GM06990 (cell line): ENCODE results near the gene ZBTB11.
A peak's percentile ranks its signal among the peaks of the same experiment; 100 is the strongest.
"Not testable (repeated sequence)": the region's sequence is repeated elsewhere in the genome, so short reads cannot be mapped to it uniquely, and the experiment has no call there.

ENCODE experiments used
- DNase-seq: peaks from one replicate; pipeline ENCODE4 v3.0.0-alpha.2; 2011; ENCODE audit not compliant: insufficient read length; ENCODE audit errors: extremely low read depth
- H3K27me3 ChIP-seq: replicated peaks from 2 replicates; pipeline ENCODE4 v1.6.0; 2011; ENCODE audit warnings: low read length; ENCODE audit not compliant: control insufficient read depth, insufficient read depth
- H3K36me3 ChIP-seq: 2 replicates; pipeline ENCODE4 v1.5.1; 2011; ENCODE audit warnings: low read length; ENCODE audit not compliant: control insufficient read depth, insufficient read depth
- H3K4me3 ChIP-seq: replicated peaks from 2 replicates; pipeline ENCODE4 v1.5.1; 2011; ENCODE audit warnings: low read depth, mild to moderate bottlenecking, control low read depth, low read length
- CTCF ChIP-seq: IDR thresholded peaks from 2 replicates; pipeline ENCODE4 v1.5.1; 2011; ENCODE audit warnings: low read length, control low read depth, mild to moderate bottlenecking, inconsistent platforms; ENCODE audit not compliant: insufficient read depth, poor library complexity, severe bottlenecking

ZBTB11 gene

DNA sequence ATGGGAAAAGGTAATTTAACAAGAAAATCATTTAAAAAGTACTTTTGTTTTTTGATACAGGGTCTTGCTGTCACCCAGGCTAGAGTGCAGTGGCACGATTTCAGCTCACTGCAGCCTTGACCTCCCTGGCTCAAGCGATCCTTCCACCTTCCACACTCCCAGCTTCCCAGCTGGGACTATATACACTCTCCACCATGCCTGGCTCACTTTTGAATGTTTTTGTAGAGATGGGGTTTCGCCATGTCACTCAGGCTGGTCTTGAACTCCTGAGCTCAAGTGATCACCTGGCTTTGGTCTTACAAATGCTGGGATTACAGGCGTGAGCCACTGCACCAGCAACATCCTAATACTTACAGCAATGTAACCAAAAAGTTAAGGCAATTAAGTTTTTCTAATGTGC is 3.5 kb upstream of the ZBTB11 start:
- Histone ChIP-seq H3K27me3 (no peaks in the 10 kb centered on the region), H3K36me3 (peaks cover 11% of the 10 kb centered on the region), H3K4me3 (no peak overlapping the region)
- DNase-seq: no peak
- TF ChIP-seq CTCF: no peak

GRCh38 chr3:101678837-101679236 is 1.9 kb upstream of the ZBTB11 start:
- not testable (repeated sequence) for H3K4me3 ChIP-seq, H3K27me3 ChIP-seq, DNase-seq
- H3K36me3 ChIP-seq: peaks cover 11% of the 10 kb centered on the region

GRCh38 chr3:101677436-101678286 is 729 bp upstream of the ZBTB11 start:
- DNase-seq: peak; percentile 43
- Histone ChIP-seq H3K4me3 (peak overlapping the region; percentile 61), H3K36me3 (peaks cover 10% of the 10 kb centered on the region), H3K27me3 (no peaks in the 10 kb centered on the region)
- TF ChIP-seq CTCF: no peak

DNA sequence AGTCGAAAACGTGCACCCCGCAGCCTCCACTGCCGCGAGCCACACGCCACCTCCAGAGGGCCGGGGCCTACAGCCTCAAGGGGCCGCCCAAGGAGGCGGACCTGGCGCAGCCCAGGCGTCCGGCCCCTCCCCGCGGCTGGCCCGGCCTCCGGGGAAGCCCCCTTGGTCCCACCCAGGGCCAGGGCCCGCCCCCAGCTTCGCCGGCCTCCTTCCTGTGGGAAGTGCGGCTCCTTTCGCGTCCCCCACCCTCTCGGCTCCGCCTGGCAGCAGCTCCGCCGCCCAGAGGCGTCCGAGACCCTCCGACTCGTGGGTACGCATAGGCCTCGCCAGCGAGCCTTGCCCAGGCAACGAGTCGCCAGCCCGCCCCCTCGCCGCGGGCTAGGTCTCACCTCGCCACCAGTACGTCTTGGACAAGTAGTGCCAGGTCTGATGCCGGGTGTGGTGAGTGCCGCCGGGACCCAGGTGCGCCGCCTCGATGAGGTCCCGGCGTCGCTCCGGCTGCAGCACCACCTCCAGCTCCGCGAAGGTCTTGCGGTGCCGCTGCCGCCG is 642 bp downstream of the ZBTB11 start:
- TF ChIP-seq CTCF: no peak
- Histone ChIP-seq H3K36me3 (peaks cover 2% of the 10 kb centered on the region), H3K27me3 (no peaks in the 10 kb centered on the region), H3K4me3 (peak overlapping the region; percentile 97)
- DNase-seq: peak; percentile 97

DNA sequence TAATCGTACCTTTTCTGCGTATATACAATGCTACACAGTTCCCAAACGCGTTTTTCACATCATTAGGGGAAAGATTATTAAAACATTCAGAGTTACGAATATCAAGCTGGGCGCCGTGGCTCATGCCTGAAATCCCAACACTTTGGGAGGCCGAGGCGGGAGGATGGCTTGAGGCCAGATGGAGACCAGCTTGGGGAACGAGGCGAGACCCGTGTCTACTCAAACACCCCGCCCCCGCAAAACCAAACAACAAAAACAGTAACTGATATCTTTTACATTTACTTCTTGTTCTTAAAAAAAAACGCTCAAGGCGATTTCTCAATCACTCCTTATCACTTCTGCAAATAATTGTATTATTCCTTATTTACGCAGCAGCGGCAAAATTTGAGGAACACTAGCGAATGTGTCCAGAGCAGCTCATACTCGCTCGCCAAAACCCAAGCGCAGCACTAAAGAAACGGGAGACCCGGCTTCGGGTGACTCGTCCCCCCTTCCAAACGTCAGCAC is 1.2 kb downstream of the ZBTB11 start:
- no peaks in the 10 kb centered on the region for H3K27me3 ChIP-seq
- H3K36me3 ChIP-seq: peaks cover 1% of the 10 kb centered on the region
- peak overlapping the region; percentile 97 for H3K4me3 ChIP-seq
- DNase-seq: no peak
- no peak for TF ChIP-seq CTCF

DNA sequence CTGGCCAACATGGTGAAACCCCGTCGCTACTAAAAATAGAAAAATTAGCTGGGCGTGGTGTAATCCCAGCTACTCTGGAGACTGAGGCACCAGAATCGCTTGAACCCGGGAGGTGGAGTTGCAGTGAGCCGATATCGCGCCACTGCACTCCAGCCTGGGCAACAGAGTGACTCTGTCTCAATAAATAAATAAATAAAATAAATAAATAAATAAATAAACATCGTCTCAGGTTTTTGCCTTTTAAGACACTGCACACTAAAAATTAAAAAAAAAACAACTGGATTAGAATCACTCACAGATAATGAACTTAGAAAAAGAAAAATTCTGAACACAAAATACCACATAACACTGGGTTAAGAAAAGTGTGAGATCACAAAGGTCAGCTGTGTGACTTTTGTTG is 2.4 kb downstream of the ZBTB11 start:
- no peak overlapping the region for H3K4me3 ChIP-seq
- no peaks in the 10 kb centered on the region; the same call in none of the 2 replicates for H3K36me3 ChIP-seq
- no peak for DNase-seq
- TF ChIP-seq CTCF: no peak
- H3K27me3 ChIP-seq: no peaks in the 10 kb centered on the region
